Activated CD4-positive, alpha-beta T cell treated with anti-CD3 and anti-CD28 coated beads, Interleukin-2, amount 10 ng/mL, durations not matched to agents 7 days and 5 days (primary cell): ENCODE data around the gene RSPH1. TPM values are rescaled to one million over a fixed set of nuclear protein-coding genes. Genes with fewer than 3 reads are reported as not detected.

Source experiments
- CTCF ChIA-PET: fragments of 350-600 bp; sonication (Branson Sonifier 250); formaldehyde crosslinking; loops from one replicate; lab custom pipeline; 2021; ENCODE audit warnings: antibody characterized with exemption; lab: Charles Lee
- POLR2A ChIA-PET: fragments of 350-600 bp; sonication (Branson Sonifier 250); formaldehyde crosslinking; loops from one replicate; lab custom pipeline; 2021; ENCODE audit warnings: antibody characterized with exemption; lab: Charles Lee
- DNase-seq: peaks from one replicate; pipeline ENCODE4 v3.0.0-alpha.2; 2020
- H3K27ac Mint-ChIP-seq: one replicate; pipeline ENCODE4 v1.8.0; 2021; ENCODE audit warnings: mild to moderate bottlenecking, moderate library complexity, mixed read lengths
- H3K27me3 Mint-ChIP-seq: one replicate; pipeline ENCODE4 v1.8.0; 2021; ENCODE audit warnings: mixed read lengths
- H3K36me3 Mint-ChIP-seq: one replicate; pipeline ENCODE4 v1.8.0; 2021; ENCODE audit warnings: low read depth, mixed read lengths
- H3K4me1 Mint-ChIP-seq: one replicate; pipeline ENCODE4 v1.8.0; 2021; ENCODE audit warnings: mixed read lengths
- H3K4me3 Mint-ChIP-seq: one replicate; pipeline ENCODE4 v1.8.0; 2021; ENCODE audit warnings: mild to moderate bottlenecking, moderate library complexity, mixed read lengths
- H3K9me3 Mint-ChIP-seq: one replicate; pipeline ENCODE4 v1.8.0; 2021; ENCODE audit warnings: mixed read lengths
- total RNA-seq, 2 experiments: library from RNA; stranded (reverse); gene quantifications; one replicate each; pipeline ENCODE4 v1.2.3, GENCODE V29; 2021

The RSPH1 gene
- not detected for total RNA-seq

- Mint-ChIP-seq H3K27ac (peak within 1 kb of the TSS; percentile 78), H3K9me3 (no peaks in the 10 kb centered on the region), H3K4me1 (peaks cover 24% of the 10 kb centered on the region), H3K36me3 (no peaks in the 10 kb centered on the region), H3K27me3 (peaks cover 6% of the 10 kb centered on the region), H3K4me3 (peak within 1 kb of the TSS; percentile 84)
- POLR2A ChIA-PET, result no interaction called here
- DNase-seq, result peak; percentile 100
- CTCF ChIA-PET, result interaction anchor here (0.6 to 1.4 kb wide), 4 partner anchors 10 to 1896 kb away, joined by 3 to 4 read pairs (median 3); no protein-coding TSS in a partner anchor
Measured at GRCh38 chr21:42496120-42496838, at the start of gene RSPH1. Gene RSPH1 (minus strand): TSS chr21:42496224. CDS start chr21:42496186, 38 bp downstream.

- peaks cover 10% of the 10 kb centered on the region for H3K4me1 Mint-ChIP-seq
- POLR2A ChIA-PET, result no interaction called here
- CTCF ChIA-PET, result no interaction called here
Measured at GRCh38 chr21:42545745-42546144, 49.7 kb upstream of the RSPH1 start.

GRCh38 chr21:42545317-42545716 lies 49.3 kb upstream of the RSPH1 start:
- ChIA-PET CTCF (no interaction called here), POLR2A (no interaction called here)
- H3K27ac Mint-ChIP-seq, result no peak overlapping the region
- DNase-seq, result no peak
- no peaks in the 10 kb centered on the region for H3K9me3 Mint-ChIP-seq
- peaks cover 10% of the 10 kb centered on the region for H3K4me1 Mint-ChIP-seq
- no peak overlapping the region for H3K4me3 Mint-ChIP-seq
- no peaks in the 10 kb centered on the region for H3K27me3 Mint-ChIP-seq
- H3K36me3 Mint-ChIP-seq, result peaks cover 15% of the 10 kb centered on the region

More at GRCh38 chr21:42545745-42546144, 49.7 kb upstream of the RSPH1 start:
- no peak for DNase-seq
- Mint-ChIP-seq H3K4me3 (no peak overlapping the region), H3K36me3 (peaks cover 15% of the 10 kb centered on the region), H3K27ac (no peak overlapping the region), H3K27me3 (no peaks in the 10 kb centered on the region), H3K9me3 (no peaks in the 10 kb centered on the region)

- H3K9me3 Mint-ChIP-seq, result no peaks in the 10 kb centered on the region
- POLR2A ChIA-PET, result no interaction called here
- CTCF ChIA-PET, result interaction anchor here (0.7 kb wide), 1 partner anchor 9 kb away, joined by 3 read pairs; no protein-coding TSS in a partner anchor
- peaks cover 15% of the 10 kb centered on the region for H3K36me3 Mint-ChIP-seq
- H3K27me3 Mint-ChIP-seq, result no peaks in the 10 kb centered on the region
- no peak overlapping the region for H3K4me3 Mint-ChIP-seq
- peak overlapping the region; percentile 60 for H3K27ac Mint-ChIP-seq
- no peak for DNase-seq
- peaks cover 10% of the 10 kb centered on the region for H3K4me1 Mint-ChIP-seq
Measured at GRCh38 chr21:42544544-42544943, 48.5 kb upstream of the RSPH1 start.

GRCh38 chr21:42543106-42543847 lies 47.3 kb upstream of the RSPH1 start:
- no peak for DNase-seq
- Mint-ChIP-seq H3K36me3 (peaks cover 8% of the 10 kb centered on the region), H3K9me3 (no peaks in the 10 kb centered on the region), H3K4me3 (no peak overlapping the region), H3K4me1 (peaks cover 8% of the 10 kb centered on the region), H3K27ac (no peak overlapping the region), H3K27me3 (no peaks in the 10 kb centered on the region)
- CTCF ChIA-PET, result interaction anchor here (1.8 kb wide), 1 partner anchor 14 kb away, joined by 5 read pairs; no protein-coding TSS in a partner anchor
- POLR2A ChIA-PET, result interaction anchor here (0.6 kb wide), 1 partner anchor 315 kb away, joined by 6 read pairs; no protein-coding TSS in a partner anchor

GRCh38 chr21:42542596-42542995 lies 46.6 kb upstream of the RSPH1 start:
- POLR2A ChIA-PET, result no interaction called here
- DNase-seq, result no peak
- Mint-ChIP-seq H3K9me3 (no peaks in the 10 kb centered on the region), H3K4me1 (peaks cover 8% of the 10 kb centered on the region), H3K27me3 (no peaks in the 10 kb centered on the region), H3K4me3 (no peak overlapping the region), H3K36me3 (peaks cover 5% of the 10 kb centered on the region), H3K27ac (no peak overlapping the region)
- CTCF ChIA-PET, result interaction anchor here (1.8 kb wide), 1 partner anchor 13 kb away, joined by 5 read pairs; no protein-coding TSS in a partner anchor

GRCh38 chr21:42542196-42542595 lies 46.2 kb upstream of the RSPH1 start:
- Mint-ChIP-seq H3K36me3 (peaks cover 5% of the 10 kb centered on the region), H3K27me3 (no peaks in the 10 kb centered on the region), H3K4me1 (peaks cover 8% of the 10 kb centered on the region), H3K27ac (no peak overlapping the region), H3K9me3 (no peaks in the 10 kb centered on the region), H3K4me3 (no peak overlapping the region)
- CTCF ChIA-PET, result interaction anchor here (1.8 kb wide), 1 partner anchor 13 kb away, joined by 5 read pairs; no protein-coding TSS in a partner anchor
- DNase-seq, result no peak
- POLR2A ChIA-PET, result no interaction called here

GRCh38 chr21:42541618-42542017 lies 45.6 kb upstream of the RSPH1 start:
- H3K4me1 Mint-ChIP-seq, result peaks cover 8% of the 10 kb centered on the region
- POLR2A ChIA-PET, result no interaction called here
- DNase-seq, result no peak
- H3K9me3 Mint-ChIP-seq, result no peaks in the 10 kb centered on the region
- H3K27ac Mint-ChIP-seq, result no peak overlapping the region
- peaks cover 5% of the 10 kb centered on the region for H3K36me3 Mint-ChIP-seq
- CTCF ChIA-PET, result no interaction called here
- no peaks in the 10 kb centered on the region for H3K27me3 Mint-ChIP-seq
- H3K4me3 Mint-ChIP-seq, result no peak overlapping the region

GRCh38 chr21:42541174-42541573 lies 45.1 kb upstream of the RSPH1 start:
- H3K27ac Mint-ChIP-seq, result no peak overlapping the region
- no peaks in the 10 kb centered on the region for H3K9me3 Mint-ChIP-seq
- CTCF ChIA-PET, result no interaction called here
- DNase-seq, result no peak
- no peaks in the 10 kb centered on the region for H3K27me3 Mint-ChIP-seq
- POLR2A ChIA-PET, result no interaction called here
- no peak overlapping the region for H3K4me3 Mint-ChIP-seq
- peaks cover 8% of the 10 kb centered on the region for H3K4me1 Mint-ChIP-seq
- peaks cover 5% of the 10 kb centered on the region for H3K36me3 Mint-ChIP-seq

GRCh38 chr21:42540396-42540795 lies 44.4 kb upstream of the RSPH1 start:
- DNase-seq, result no peak
- Mint-ChIP-seq H3K4me3 (no peak overlapping the region), H3K27ac (no peak overlapping the region), H3K27me3 (no peaks in the 10 kb centered on the region), H3K9me3 (no peaks in the 10 kb centered on the region), H3K4me1 (peaks cover 8% of the 10 kb centered on the region), H3K36me3 (peaks cover 7% of the 10 kb centered on the region)
- POLR2A ChIA-PET, result no interaction called here
- CTCF ChIA-PET, result interaction anchor here (2.3 kb wide), 1 partner anchor 17 kb away, joined by 6 read pairs; no protein-coding TSS in a partner anchor

- Mint-ChIP-seq H3K4me3 (no peak overlapping the region), H3K9me3 (no peaks in the 10 kb centered on the region), H3K27ac (peak overlapping the region; percentile 43), H3K4me1 (peaks cover 4% of the 10 kb centered on the region), H3K27me3 (no peaks in the 10 kb centered on the region), H3K36me3 (peaks cover 9% of the 10 kb centered on the region)
- ChIA-PET CTCF (interaction anchor here (2.3 kb wide), 1 partner anchor 17 kb away, joined by 6 read pairs; no protein-coding TSS in a partner anchor), POLR2A (no interaction called here)
- DNase-seq, result no peak
Measured at GRCh38 chr21:42539931-42540343, 43.9 kb upstream of the RSPH1 start.

GRCh38 chr21:42539342-42539741 lies 43.3 kb upstream of the RSPH1 start:
- Mint-ChIP-seq H3K27me3 (no peaks in the 10 kb centered on the region), H3K27ac (no peak overlapping the region), H3K9me3 (no peaks in the 10 kb centered on the region), H3K36me3 (peaks cover 12% of the 10 kb centered on the region), H3K4me1 (peaks cover 7% of the 10 kb centered on the region), H3K4me3 (no peak overlapping the region)
- CTCF ChIA-PET, result interaction anchor here (2.3 kb wide), 1 partner anchor 18 kb away, joined by 6 read pairs; no protein-coding TSS in a partner anchor
- POLR2A ChIA-PET, result no interaction called here
- no peak for DNase-seq
